NCI-H524 (cell line): Measurements from ENCODE around the gene SLC1A5.
A peak's percentile ranks its signal among the peaks of the same experiment; 100 is the strongest.
"Not testable (repeated sequence)": the region's sequence is repeated elsewhere in the genome, so short reads cannot be mapped to it uniquely, and the experiment has no call there.

Experiments
- DNase-seq, 2 experiments: peaks; one replicate each; lab custom pipeline; 2025; lab: John Stamatoyannopoulos, UW

SLC1A5 gene

DNA sequence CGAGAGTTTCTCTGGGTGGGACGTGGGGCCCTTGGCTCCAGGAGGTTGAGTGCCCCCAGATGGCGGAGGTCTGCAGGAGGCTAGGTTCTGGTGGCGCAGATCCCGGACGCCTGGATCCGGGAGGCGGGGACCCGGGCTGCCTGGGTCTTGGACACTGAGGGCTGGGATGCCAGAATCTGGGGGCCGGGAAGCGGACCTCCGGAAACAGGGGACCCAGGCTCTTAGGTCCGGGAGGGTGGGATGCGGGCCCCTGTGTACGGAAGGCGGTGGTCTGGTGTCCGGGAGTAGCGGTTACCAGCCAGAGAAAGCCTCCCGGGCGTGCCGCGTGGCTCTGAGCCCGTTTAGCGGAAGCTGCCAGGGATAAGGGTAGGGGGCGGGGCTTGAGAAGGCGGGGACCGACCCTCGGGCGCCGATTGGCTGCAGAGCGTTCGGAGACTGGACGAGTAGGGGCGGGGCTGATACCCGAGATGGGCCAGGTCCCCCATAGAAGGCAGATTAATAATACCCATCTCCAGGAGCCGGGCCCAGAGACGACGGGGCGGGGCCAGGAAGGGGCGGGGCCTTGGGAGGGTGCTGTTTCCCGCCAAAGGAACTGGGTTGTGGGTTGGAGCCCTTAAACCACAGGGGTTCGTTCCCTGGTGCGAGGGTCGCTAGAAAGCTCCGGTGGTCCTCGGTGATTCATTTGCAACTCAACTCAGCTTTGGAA lies at the start of gene SLC1A5:
SLC1A5 (minus strand) TSS at position 333 of the 706 bp plus-strand sequence. CDS start 629 bp downstream, outside the sequence.
- DNase-seq = peak; percentile 92 to 95

DNA sequence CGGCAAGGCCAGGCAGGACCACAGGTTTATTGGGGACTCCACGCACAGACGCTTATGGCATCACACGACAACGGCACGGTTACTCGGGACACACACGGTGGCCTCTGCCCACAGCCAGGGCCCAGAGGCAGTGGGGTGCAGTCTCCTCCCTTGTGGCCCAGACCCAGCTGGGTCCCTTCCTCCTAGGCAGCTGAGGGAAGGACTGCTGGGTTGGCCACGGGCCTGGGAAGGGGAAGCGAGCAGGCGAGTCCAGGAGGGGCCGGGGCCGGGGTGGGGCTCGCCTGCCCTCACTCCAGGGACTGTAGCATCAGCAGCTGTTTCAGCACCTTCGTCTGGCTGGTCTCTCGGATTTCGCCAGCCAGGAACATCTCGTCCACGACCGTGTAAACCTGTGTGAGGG lies 49.8 kb upstream of the SLC1A5 start:
- no peak for DNase-seq

DNA sequence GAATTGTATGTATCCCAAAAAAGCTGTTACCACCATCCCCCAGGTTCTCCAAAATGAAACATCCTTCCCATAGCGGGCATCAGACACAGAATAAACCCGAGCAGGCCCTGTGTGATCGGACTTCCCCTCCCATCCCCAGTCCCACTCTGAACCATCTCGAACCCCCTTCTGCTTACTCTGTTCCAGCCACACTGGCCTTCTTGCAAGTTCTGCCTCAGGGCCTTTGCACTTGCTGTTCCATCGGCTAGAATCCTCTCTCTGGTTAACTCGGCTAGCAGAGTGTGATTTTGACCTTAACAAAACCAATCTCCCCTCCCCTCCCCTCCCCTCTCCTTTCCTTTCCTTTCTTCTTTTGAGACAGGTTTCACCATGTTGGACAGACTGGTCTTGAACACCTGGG lies 46.6 kb upstream of the SLC1A5 start:
- DNase-seq = no peak

DNA sequence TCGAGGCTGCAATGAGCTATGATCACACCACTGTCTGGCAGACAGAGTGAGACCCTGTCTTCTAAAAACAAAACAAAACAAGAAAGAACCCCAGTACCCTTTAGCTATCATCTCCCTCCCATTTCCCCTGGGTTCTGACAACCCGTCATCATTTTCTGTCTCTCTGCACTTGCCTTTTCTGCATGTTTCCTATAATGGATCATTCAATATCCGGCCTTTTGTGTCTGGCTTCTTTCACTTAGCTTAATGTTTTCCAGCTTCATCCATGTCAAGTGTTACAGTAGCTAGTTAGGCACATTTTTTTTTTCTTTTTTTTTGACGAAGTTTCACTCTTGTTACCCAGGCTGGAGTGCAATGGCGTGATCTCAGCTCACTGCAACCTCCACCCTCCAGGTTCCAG lies 45.7 kb upstream of the SLC1A5 start:
- DNase-seq = no peak

DNA sequence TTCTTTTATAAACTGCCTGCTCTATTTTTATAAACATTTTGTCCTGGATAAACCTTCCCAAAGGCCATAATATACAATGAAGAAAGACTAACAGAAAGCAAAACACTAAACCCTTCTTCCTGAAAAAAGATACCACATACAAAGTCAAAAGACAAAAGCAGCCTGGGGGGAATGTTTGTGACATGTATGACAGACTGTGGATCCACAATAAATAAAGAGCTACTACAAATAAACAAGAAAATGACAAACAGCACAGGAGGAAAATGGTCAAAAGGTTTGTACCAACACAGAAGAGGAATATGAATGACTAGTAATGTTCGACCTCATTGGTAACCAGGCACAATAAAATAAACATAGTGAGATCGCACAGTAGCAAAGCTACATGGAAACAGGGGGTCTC lies 42.5 kb upstream of the SLC1A5 start:
- no peak for DNase-seq

DNA sequence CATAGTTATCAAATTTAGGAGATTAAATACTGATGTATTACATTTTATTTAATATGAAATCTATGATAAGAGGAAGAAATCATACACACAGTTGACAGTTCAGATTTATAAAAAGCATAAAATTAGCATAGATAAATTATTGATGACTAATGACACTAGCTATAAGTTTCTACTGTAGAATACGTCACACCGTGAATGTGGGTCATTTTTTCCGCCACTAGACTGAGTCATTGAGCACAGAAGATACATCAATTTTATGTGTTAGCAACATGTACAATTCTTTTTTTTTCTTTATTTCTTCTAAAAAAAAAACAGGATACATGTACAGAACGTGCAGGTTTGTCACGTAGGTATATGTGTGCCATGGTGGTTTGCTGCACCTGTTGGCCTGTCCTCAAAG lies 40.1 kb upstream of the SLC1A5 start:
- DNase-seq = no peak

DNA sequence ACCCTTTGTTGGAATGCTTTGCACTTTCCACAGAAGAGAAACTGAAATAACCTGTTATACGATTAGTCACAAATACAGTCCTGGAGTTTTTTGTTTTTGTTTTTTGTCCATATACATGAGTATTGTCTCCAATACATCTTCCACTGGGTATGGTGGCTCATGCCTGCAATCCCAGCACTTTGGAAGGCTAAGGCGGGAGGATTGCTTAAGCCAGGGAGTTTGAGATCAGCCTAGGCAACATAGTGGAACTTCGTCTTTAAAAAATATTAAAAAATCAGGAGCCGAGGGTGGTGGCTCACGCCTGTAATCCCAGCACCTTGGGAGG lies 37.3 kb upstream of the SLC1A5 start:
- no peak for DNase-seq

DNA sequence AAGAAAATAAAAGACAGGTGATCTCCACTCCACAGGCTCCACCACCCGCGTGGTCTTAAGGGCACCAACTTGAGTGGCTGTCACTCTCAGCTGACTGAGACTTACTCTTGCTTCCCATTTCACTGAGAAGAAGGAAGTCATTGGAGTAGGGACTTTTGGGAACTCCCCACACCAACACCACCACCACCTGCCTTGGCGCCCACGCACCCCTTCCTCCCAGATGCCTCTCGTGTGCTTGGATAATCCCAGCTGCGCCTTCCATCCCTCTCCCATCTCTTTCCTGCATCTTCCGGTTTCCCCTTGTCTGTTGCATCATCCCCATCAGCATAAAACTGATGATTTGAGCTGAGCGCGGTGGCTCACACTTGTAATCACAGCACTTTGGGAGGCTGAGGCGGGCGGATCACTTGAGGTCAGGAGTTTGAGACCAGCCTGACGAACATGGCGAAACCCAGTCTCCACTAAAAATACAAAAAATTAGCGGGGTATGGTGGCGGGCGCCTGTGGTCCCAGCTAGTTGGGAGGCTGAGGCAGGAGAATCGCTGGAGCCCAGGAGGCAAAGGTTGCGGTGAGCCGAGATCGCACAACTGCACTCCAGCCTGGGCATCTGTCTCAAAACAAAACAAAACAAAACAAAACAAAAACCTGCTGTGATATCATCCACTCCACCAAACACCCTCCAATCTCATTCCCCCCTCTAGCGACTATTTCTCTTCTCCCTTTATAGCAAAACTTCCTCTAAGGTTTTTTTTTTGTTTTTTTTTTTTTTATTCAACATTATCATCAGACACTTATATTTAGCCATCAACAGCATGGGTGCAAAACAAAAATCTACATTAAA lies 36.7 kb upstream of the SLC1A5 start:
- DNase-seq = no peak

DNA sequence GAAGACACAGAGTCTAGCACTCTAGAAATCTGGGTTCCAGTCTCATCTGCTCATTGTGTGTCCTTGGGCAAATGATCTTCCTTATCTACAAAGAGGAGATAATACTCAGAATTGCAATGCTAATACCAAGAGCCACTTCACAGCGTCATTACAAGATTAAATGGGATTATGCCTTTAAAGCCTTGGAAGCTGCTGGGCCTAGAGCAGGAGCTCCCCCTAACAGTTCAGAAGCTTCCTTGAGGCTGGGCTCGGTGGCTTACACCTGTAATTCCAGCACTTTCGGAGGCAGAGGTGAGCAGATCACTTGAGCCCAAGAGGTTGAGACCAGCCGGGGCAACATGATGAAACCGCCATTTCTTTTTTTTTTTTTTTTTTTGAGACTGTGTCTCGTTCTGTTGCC lies 34.7 kb upstream of the SLC1A5 start:
- DNase-seq = peak; percentile 69 to 91

DNA sequence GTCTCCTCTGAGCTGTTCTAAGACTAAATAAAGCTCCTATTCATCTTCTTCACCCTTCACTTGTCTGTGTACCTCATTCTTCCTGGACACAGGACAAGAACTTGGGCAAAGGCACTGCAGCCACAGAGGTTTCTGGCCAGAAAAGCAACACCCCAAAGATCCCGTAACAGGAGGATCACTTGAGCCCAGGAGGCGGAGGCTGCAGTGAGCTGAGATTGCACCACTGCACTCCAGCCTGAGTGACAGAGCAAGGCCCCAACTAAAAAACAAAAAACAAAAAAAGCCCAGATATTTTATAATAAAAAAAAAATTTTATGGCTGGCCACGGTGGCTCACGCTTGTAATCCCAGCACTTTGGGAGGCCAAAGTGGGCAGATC lies 34.0 kb upstream of the SLC1A5 start:
- DNase-seq = not testable (repeated sequence)

DNA sequence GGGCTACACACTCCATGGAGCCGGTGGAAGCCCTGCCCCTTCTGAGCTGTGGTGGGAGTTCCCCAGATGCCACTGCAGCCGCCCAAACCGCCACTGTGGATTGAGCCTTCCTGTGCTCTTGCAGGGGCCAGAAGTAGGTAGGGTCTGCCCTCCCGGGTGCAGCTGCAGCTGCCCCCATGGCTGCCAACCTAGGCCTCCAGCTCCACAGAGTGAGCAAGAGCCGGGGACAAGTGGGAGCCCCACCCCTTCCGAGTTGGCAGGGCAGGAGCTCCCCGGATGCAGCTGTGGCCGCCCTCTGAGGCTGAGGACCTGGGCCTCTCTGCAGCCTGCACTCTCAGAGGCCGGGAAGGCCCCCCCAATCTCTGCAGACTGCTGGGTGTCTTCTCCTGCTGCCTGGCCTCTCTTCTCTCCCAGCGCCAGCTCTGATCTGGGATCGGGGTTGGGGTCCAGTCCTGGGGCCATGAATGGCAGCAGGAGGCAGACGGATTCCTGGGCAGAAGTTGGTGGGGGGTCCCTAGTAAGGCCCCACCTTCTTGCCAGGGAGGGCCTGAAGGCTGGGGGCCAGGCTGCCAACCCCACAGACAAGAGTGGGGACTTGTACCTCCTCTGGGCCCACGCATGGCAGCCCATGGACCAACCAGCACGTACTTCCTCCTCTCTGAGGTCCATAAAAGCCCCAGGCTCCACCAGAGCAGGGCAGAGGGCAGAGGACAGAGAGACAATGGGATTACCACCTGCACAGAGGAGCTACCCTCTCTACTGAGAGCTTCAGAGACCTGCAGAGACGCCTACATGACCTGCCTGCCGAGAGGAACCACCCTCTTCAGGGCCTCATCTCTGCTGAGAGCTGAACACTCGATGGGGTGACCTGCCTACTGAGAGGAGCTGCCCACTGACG lies 33.4 kb upstream of the SLC1A5 start:
- DNase-seq = no peak

DNA sequence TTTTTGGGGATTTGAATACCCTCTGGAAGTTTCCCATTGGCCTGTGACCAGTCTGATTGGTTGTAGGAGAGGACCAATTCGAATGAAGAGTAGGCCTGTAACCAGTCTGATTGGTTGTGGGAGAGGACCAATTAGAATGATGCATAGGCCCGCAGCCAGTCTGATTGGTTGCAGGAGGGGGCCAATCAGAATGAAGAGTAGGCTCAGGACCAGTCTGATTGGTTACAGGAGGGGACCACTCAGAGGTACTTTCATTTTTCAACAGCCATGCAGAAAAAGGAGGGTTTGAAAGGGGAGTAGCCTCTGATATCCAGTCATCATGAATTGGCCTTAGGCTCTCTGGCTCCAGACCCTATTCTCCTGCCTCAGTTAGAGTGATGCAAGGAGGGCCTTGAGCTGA lies 30.4 kb upstream of the SLC1A5 start:
- no peak for DNase-seq

DNA sequence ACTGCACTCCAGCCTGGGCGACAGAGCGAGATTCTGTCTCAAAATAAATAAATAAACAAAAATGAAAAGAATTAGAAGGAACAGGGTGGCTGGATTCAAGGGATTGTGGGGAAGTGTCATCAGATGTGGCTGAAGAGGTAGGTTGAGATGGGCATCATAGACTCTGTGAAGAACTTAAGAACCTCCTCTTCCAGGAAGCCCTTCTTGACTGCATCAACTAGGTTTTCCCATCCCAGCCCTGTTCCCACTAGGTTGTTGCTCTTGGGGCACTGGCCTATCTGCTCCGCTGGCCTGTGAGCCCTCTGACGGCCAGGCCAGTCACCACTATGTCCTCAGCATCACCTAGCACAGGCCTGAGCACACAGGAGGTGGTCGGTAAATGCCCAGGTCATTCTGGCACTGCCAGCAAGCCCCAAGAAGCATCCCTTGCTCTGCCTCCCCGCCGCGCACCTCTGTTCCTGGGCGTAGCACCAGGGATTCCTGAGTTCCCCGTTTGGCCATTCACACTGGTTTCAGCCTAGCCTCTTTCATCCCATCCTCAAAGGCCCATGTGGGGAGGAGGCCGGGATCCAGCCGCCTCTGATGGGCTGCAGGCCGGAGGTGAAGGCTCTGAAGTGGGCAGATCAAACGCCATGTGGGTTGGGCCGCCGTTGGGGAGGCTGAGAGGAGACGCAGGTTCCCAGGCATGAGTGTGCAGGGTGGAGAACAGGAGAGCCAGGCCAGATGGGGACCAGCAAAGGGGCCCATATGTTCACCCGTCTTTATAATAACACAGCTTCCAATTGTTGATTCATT lies 27.6 kb upstream of the SLC1A5 start:
- DNase-seq = peak; percentile 81 to 90

DNA sequence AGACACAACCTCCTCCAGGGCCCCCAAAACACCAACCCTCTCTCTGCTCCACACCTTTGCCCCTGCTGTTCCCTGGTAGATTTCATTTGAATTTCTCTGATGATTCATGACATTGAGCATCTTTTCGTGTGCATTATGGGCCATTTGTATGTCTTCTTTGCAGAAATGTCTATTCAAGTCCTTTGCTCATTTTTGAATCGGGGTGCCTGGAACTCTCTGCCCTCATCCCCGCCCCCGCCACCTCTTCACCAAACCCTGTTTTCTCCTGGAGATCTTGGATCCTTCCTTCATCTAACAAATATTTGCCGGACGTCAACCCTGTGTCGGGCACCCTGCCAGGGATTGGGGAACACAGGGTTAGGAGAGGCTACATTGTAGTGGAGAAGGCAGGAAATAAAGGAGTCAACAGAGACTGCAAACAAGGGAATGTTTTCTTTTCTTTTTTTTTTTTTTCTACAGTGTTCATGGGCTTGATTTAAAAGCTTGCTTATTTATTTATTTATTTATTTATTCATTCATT lies 25.5 kb upstream of the SLC1A5 start:
- DNase-seq = no peak

DNA sequence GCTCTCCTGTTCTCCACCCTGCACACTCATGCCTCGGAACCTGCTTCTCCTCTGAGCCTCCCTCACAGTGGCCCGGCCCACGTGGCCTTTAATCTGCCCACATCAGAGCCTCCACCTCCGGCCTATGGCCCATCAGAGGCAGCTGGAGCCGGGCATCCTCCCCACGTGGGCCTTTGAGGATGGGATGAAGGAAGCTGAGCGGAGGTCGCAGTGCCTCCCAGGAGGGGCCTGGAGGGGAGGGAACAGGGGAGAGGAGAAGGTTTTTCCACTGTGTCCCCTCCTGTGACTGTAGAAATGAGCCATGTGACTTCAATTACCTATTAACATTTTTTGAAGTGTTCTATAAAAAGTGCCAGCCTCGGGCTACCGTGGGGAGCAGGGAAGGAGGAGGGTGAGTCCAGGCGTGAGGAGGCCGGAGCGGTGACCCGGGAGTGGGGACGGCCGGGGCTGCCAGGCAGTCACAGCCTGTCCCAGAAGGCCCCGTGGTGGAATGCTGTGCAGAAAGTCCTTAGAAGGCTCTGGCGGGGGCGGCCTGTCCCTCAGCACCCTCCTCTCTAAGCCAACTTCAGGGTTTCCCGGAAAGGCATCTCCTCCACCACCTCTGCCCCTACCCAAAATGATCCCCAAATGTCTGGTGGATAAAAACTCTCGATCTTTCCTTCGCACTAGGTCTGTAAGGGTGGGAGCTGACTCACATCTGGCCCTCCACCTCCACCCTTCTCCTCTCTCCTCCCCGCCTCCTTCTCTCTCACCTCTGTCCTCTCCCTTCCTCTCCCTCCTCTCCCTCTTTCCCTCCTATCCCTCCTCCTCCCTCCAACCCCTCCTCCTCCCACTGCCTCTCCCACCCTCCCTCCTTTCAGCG lies 24.8 kb upstream of the SLC1A5 start:
- DNase-seq = no peak

DNA sequence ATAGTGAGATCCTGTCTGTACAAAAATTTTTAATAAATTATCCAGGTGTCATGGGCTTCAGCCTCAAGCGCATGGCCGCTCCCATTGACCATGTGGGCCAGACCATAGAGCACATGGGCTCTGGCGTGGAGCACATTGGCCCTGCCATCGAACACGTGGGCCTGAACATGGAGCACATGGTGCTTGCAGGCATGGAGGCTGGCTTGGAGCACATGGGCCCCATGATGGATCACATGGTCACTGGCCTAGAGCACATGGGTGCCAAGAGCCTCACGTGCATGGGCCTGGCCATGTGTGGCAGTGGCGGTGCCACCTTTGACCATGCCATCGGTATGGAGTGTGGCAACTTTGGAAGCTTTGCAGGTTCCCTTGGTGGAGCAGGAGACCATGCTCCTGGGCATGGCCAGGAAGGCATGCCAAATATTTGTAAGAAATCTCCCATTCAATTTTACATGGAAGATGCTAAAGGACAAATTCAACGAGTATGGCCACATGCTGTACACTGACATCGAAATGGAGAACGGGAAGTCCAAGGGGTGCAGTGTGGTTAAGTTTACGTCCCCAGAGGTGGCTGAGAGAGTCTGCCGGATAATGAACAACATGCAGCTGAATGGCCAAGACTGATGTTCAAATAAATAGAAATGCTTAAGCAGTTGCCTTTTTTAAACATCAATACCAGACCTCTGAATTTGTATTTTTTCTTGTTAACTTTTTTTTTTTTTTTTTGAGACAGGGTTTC lies 21.3 kb upstream of the SLC1A5 start:
- DNase-seq = no peak

DNA sequence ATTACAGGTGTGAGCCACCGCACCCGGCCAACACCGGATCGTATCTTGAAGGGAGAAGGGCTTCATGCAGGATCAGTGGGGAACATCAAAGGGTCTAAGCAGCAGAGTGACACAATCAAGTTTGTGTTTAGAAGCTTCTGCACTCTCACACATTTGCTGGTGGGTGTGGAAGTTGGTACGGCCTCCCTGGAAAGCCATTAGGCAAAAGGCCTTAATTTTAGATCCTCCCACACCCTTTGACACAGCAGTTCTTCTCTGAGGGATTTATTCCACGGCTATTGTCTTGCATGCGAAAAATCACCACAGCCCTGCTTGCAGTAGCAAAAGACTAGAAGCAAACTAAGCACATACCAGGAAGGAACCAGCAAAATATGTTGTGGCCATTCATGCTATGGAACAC lies 18.3 kb upstream of the SLC1A5 start:
- no peak for DNase-seq

DNA sequence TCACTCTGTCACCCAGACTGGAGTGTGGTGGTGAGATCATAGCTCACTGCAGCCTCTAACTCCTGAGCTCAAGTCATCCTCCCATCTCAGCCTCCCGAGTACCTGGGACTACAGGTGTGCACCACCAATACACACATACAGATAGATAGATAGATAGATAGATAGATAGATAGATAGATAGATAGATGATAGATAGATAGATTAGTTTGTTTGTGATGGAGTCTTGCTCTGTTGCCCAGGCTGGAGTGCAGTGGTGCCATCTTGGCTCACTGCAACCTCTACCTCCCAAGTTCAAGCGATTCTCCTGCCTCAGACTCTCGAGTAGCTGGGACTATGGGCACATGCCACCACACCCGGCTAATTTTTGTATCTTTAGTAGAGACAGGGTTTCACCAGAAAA lies 16.0 kb upstream of the SLC1A5 start:
- DNase-seq = not testable (repeated sequence)

DNA sequence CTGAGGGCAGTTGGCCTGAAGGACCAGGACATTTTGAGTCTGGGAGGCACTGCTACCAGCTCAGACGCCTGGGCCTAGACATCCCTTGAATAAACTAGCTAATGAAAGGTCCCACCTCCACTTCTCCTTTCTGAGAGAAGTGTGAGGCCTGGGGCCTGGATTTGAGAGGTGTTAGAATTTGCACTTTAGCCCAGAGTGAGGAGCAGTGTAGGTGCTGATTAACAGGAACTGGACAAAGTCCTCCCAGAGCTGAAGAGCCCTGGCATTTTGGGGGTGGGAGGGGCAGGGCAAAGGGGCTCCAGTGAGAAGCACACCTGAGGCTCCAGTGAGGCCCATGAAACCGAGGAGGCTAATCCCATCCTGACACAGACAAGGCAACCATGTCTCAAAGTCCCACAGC lies 15.2 kb upstream of the SLC1A5 start:
- no peak for DNase-seq

DNA sequence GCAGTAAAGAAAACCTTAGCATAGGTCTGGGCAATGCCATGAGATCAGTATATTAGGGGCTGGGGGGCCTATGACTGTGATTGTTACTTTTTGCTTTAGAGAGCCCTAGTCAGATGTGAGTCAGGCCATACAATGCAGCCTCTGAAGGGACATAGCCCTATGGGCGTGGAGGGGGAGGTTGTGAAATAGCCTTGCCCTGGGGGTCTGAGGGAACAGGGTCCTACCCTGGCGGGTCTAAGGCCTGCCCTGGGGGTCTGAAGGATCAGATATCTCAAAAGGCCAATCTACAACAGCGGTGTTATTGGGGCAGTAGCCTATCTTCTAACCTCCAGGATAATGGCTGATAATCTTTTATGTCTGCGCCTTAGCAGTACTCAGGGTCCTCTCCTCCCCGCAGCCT lies 13.8 kb upstream of the SLC1A5 start:
- DNase-seq = no peak
